ENCODE results near the gene GSG1. TPM values are rescaled to one million over a fixed set of nuclear protein-coding genes. Genes with fewer than 3 reads are reported as not detected.
A peak's percentile ranks its signal among the peaks of the same experiment; 100 is the strongest.
"Not testable (repeated sequence)": the region's sequence is repeated elsewhere in the genome, so short reads cannot be mapped to it uniquely, and the experiment has no call there.

The GSG1 gene
- total RNA-seq, 1 experiment from 2014 or later, result 0.49 TPM

GRCh38 chr12:13044002-13044905 is 59.2 kb downstream of the GSG1 start, which contains the start of gene FAM234B:
Gene FAM234B, plus strand, starts transcription at chr12:13044381. Its CDS starts 23 bp downstream, at chr12:13044404.
- no peaks in the 10 kb centered on the region for H3K36me3 ChIP-seq
- DNase-seq, result peak; percentile 77 to 79
- H3K9me3 ChIP-seq (replicated peaks), result no peaks in the 10 kb centered on the region
- H3K4me1 ChIP-seq, result no peaks in the 10 kb centered on the region
- peaks cover 7% of the 10 kb centered on the region; the same call in 1 of the 2 replicates for H3K27me3 ChIP-seq
- no peak within 1 kb of the TSS for H3K27ac ChIP-seq
- peak within 1 kb of the TSS; percentile 99 for H3K4me3 ChIP-seq

GRCh38 chr12:13042666-13043230 is 60.7 kb downstream of the GSG1 start:
- DNase-seq, result no peak
- Histone ChIP-seq H3K27ac (no peak overlapping the region), H3K4me1 (no peaks in the 10 kb centered on the region), H3K36me3 (no peaks in the 10 kb centered on the region), H3K9me3 (replicated peaks) (no peaks in the 10 kb centered on the region), H3K27me3 (peaks cover 7% of the 10 kb centered on the region; the same call in 1 of the 2 replicates), H3K4me3 (no peak overlapping the region)

GRCh38 chr12:13041224-13041623 is 62.2 kb downstream of the GSG1 start:
- Histone ChIP-seq H3K4me1 (no peaks in the 10 kb centered on the region), H3K27ac (no peak overlapping the region), H3K27me3 (peaks cover 7% of the 10 kb centered on the region; the same call in 1 of the 2 replicates), H3K36me3 (no peaks in the 10 kb centered on the region), H3K9me3 (replicated peaks) (no peaks in the 10 kb centered on the region), H3K4me3 (no peak overlapping the region)
- DNase-seq, result no peak

GRCh38 chr12:13039328-13039956 is 64.0 kb downstream of the GSG1 start:
- no peak for DNase-seq
- Histone ChIP-seq H3K27ac (no peak overlapping the region), H3K4me1 (no peaks in the 10 kb centered on the region), H3K4me3 (no peak overlapping the region), H3K36me3 (no peaks in the 10 kb centered on the region), H3K9me3 (replicated peaks) (no peaks in the 10 kb centered on the region), H3K27me3 (peaks cover 7% of the 10 kb centered on the region; the same call in 1 of the 2 replicates)

- H3K9me3 ChIP-seq (replicated peaks), result no peaks in the 10 kb centered on the region
- H3K4me1 ChIP-seq, result no peaks in the 10 kb centered on the region
- no peak overlapping the region for H3K27ac ChIP-seq
Observed at GRCh38 chr12:13038491-13039161, 64.8 kb downstream of the GSG1 start.

GRCh38 chr12:13036881-13037280 is 66.6 kb downstream of the GSG1 start:
- Histone ChIP-seq H3K27ac (no peak overlapping the region), H3K36me3 (no peaks in the 10 kb centered on the region), H3K4me1 (no peaks in the 10 kb centered on the region), H3K4me3 (no peak overlapping the region), H3K27me3 (no peaks in the 10 kb centered on the region), H3K9me3 (replicated peaks) (no peaks in the 10 kb centered on the region)
- DNase-seq, result no peak

More at GRCh38 chr12:13038491-13039161, 64.8 kb downstream of the GSG1 start:
- Histone ChIP-seq H3K27me3 (peaks cover 7% of the 10 kb centered on the region; the same call in 1 of the 2 replicates), H3K36me3 (no peaks in the 10 kb centered on the region), H3K4me3 (no peak overlapping the region)
- no peak for DNase-seq

GRCh38 chr12:13035335-13035734 is 68.1 kb downstream of the GSG1 start:
- not testable (repeated sequence) for H3K4me1 ChIP-seq; H3K27me3 ChIP-seq; H3K27ac ChIP-seq; H3K36me3 ChIP-seq; H3K9me3 ChIP-seq (replicated peaks); H3K4me3 ChIP-seq; DNase-seq

Other genes starting within 250 kb of the GSG1 start
- gene GPRC5A, start 212.1 kb downstream of the GSG1 start, total RNA-seq (2014; rRNA removed; shearing (Covaris generic)), result 15.6 and 18.0 TPM in 2 replicates
- gene GPRC5D, start 151.5 kb downstream of the GSG1 start, total RNA-seq (2014; rRNA removed; shearing (Covaris generic)), result not detected in 2 replicates
- gene HEBP1, start 103.4 kb downstream of the GSG1 start, total RNA-seq (2014; rRNA removed; shearing (Covaris generic)), result 9.0 and 9.1 TPM in 2 replicates
- 8.4 and 9.1 TPM in 2 replicates for gene FAM234B, start 59.3 kb downstream of the GSG1 start, total RNA-seq (2014; rRNA removed; shearing (Covaris generic))
- gene EMP1, start 93.1 kb upstream of the GSG1 start, total RNA-seq (2014; rRNA removed; shearing (Covaris generic)), result 3.4 and 7.5 TPM in 2 replicates